ENCODE measurements around the gene ADM.
A peak's percentile ranks its signal among the peaks of the same experiment; 100 is the strongest.

The ADM gene

GRCh38 chr11:10291801-10292638 is 12.9 kb upstream of the ADM start:
- DNase-seq: peak; percentile 84

DNA sequence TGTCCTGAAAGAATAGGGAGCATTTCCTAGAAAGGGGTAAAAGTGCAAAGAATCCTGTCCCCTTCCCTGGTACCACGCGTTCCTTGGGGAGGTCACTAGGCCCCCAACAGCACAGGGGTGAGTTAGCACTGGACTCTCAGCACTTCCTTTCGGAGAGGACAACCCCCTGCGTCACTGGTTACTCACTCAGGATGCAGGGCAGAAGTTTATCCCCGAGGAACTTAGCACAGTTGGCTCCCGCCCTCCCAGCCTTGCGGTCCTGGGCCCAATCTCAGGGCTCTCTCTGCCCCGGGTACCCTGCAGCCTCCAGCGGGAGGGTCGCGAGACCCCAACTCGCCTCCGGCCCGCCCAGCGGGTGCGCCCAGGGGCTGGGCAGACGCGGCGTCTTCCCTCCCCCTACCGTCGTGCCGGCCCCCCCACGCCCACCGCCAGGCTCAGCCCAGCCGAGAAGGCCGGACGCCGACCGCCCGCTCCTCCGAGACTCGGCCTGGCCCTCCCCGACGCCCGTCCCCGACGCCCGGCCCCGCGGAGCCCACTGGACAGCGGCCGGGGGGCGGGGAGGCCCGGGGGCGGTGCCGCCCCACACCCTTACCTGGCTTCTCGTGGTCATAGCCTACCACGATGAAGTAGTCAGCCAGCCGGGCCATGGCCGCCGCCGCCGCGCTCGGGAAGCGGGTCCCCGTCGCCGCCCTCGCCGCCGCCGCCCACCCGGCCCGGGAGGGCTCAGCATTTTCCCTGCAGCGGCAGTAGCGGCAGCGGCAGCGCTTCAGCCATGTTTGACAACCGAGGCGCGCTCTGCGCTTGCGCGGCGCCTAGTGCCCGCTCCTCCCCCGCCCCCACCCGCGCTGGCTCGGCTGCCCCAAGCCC is 11.2 kb upstream of the ADM start, which contains the start of gene SBF2:
Gene SBF2, minus strand, starts transcription at position 797 of the 867 bp plus-strand sequence. Its CDS starts 150 bp downstream, at position 647.
- DNase-seq: peak; percentile 96

- DNase-seq: peak; percentile 76
These were observed 10.5 kb upstream of the ADM start for GRCh38 chr11:10294290-10294953.

- no peak for DNase-seq
These were observed 9.6 kb upstream of the ADM start for GRCh38 chr11:10295064-10295901.

DNA sequence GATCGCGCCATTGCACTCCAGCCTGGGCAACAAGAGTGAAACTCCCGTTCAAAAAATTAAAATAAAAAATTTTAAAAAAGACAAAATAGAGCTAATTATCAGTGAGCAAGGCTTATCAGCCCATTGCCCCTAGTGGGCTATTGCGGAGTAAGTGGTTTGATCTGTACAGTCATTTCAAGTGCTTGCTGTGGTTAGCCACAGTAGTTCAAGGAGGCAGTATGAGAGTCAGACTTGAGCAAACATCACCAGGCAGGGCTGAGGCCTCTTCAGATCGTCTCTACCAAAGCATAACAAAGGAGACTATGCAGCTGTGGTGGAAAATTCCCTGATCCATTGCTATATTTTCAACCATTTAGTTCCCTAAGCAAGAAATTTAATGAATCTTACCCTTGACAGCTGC is 6.5 kb upstream of the ADM start:
- peak; percentile 94 for DNase-seq

GRCh38 chr11:10301656-10302358 is 3.1 kb upstream of the ADM start:
- peak; percentile 92 for DNase-seq

- no peak for DNase-seq
These were observed 2.5 kb upstream of the ADM start for GRCh38 chr11:10302359-10302743.

- DNase-seq: peak; percentile 70
These were observed 1.9 kb upstream of the ADM start for GRCh38 chr11:10302744-10303557.

DNA sequence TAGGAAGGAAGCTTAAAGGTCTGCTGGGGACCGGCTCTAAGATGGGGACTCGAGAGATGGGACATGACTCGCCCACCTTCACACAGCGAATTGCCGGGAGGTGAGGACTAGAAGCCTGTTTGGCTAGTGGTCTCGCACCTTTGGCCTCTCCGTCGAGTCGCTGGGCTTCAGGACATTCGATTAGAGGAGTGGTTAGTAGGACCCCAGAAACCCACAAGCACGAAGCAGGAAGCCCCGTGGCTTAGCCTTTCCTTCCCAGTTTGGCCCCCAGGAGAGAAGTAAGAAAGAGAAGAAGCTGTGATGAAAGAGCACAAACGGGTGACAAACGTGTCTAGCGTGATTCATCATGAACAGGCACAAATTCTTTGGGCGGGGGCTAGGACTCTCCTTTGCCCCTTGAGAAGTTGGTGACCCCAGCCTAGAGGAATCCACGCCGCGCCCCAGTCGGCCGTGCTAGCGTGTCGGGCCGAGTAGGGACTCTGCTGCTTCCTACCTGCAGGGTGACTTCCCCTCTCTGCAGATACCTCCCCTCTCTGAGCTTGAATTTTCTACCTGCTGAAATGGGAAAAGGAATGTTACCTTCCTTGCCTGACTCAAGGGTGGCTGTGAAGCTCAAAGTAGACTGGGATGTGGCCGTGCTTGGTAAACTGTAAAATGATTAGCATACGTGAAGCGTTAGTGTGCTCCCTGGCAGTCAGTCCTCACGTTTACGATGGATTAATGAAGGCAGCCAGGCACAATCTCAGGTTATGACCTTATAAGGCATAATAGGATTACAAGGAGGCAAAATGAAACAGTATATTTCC is 1.1 kb upstream of the ADM start:
- DNase-seq: peak; percentile 77

- DNase-seq: no peak
These were observed 540 bp downstream of the ADM start for GRCh38 chr11:10305262-10305963.

GRCh38 chr11:10305964-10306918 is 1.4 kb downstream of the ADM start:
- DNase-seq: no peak

GRCh38 chr11:10307022-10307399 is 2.1 kb downstream of the ADM start:
- no peak for DNase-seq

- DNase-seq: peak; percentile 94
These were observed 2.7 kb downstream of the ADM start for GRCh38 chr11:10307400-10308200.

DNA sequence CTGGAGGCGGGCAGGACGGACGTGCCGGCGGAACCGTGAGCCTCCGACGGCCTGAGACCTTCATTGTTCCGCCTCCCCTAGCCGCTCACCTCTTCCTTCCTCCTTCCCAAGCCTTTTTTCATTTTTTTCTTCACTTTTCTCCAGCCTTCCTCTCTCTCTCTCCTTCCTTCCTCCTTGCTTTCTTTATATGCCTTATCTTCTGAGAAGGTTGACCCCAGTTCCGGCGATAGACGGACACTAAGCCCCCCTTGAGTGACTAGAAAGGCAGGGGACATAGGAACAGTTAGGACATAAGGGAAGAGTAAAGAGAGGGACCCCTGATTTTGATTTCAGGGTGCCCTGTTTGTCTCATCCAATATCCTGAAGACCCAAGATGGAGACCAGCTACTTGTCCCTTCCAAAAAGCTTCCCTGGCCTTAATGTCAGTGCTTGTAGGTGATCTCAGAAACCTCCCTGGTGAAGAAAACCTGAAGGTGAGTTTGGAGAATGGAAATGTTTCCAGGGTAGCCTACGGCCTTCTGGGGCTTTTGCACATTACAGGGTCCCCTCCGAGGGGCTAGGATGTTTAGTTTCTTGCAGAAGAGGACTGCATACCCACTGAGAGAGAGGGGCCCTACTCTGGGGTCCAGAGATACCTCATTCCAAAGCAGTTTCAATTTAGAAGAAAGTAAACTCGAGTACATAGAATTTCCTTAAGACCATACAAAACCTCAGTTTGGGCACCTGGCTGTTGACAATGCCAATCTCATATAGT is 3.5 kb downstream of the ADM start:
- DNase-seq: no peak

- peak; percentile 78 for DNase-seq
These were observed 4.6 kb downstream of the ADM start for GRCh38 chr11:10309163-10310093.

Data from HCEC 1CT (cell line).